ENCODE data around the gene SLC9B2.

- TF ChIP-seq CTCF (IDR thresholded peaks at IDR 0.05) (no peak), POLR2A (IDR thresholded peaks at IDR 0.05) (no peak), POLR2AphosphoS5 (IDR thresholded peaks at IDR 0.05) (no peak)
Measured at GRCh38 chr4:103073792-103074438, 2.6 kb downstream of the SLC9B2 start.

Measured in upper lobe of left lung (tissue), 4 donors.